HTERT RPE-1 (cell line): ENCODE data around the gene RASAL3.
"Not testable (repeated sequence)": the region's sequence is repeated elsewhere in the genome, so short reads cannot be mapped to it uniquely, and the experiment has no call there.

Experiments
- in situ Hi-C: fragments of 300-500 bp; cut with MboI; formaldehyde crosslinking; loops from 4 replicates; pipeline ENCODE4 v1.14.3; 2020; ENCODE audit warnings: low sequenced_read_pairs

The RASAL3 gene

GRCh38 chr19:15421721-15422260 is 42.6 kb downstream of the RASAL3 start:
- in situ Hi-C loops, result no loop called here

DNA sequence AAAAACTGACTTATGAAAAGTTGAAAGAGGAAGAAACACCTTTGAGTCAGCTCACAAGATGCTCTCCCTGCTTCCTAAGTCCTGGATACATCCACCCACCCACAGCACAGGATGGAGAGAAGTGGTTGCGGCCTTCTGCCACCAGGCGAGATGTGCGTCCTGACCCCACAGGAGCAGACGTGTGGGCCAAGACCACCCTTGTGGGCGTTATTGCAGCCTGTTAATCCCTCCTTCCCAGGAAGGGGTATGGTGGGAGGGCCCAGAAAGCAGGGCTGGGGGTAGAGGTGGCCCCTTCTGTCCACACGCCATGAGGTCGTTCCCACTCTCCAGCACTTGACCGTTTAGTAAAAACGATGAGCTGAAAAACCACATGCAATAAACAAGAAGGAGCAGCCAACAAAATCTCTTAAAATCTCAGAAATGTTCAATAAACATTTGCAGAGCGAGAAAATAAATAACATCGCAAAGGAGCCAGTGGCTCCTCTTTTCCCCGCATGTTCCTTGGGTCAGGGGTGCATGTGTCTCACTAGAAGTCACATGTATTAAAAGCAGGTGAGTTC is 43.1 kb downstream of the RASAL3 start:
- in situ Hi-C loops, result no loop called here

DNA sequence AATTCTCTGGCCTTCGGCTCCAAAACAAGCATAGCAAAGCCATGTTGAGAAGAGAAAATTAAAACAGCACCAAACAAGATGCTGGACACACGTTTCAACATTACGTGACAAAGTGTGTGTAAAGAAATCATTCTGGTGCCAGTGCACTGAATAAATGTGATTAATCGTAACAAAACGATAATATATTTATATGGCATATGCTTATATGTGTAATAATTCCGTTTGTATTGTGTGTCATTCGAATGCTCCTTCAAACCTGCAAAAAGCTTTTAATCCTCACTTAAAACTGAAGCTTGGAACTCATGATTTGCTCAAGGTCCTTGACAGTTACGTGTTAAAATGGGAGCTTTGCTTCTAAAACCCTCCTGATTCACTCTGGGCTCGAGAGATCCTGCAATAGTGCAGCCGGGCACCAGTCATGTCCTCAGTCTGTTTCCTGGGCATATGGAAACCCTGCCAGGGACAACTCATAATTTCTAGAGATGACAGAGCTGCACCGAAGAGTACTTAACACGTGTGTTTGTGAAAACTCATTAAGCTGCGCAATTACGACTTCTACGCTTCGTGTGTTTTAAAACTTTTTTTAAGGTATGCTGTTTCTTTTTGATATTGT is 44.8 kb downstream of the RASAL3 start:
- in situ Hi-C loops, result no loop called here

GRCh38 chr19:15418579-15419412 is 45.5 kb downstream of the RASAL3 start, which contains the start of gene AKAP8L:
AKAP8L (minus strand) TSS chr19:15418988; CDS start chr19:15418923, 65 bp downstream.
- in situ Hi-C loops, result no loop called here

DNA sequence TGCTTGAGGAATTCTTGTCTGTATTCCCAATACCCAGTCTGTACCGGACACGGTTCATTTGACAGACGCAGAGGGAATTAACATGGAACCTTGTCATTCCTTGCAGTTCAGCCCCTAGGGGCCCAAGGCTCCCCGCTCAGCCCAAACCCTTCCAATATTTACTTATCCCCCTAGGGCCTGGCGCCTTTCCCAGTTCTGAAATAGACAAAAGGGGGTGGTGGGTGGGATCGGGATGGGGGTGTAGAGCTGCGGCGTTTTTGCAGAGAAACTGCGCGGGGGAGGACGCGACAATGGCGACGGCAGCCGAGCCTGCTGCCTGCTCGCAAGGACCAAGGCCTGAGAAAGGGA is 46.1 kb downstream of the RASAL3 start:
- in situ Hi-C loops, result no loop called here

DNA sequence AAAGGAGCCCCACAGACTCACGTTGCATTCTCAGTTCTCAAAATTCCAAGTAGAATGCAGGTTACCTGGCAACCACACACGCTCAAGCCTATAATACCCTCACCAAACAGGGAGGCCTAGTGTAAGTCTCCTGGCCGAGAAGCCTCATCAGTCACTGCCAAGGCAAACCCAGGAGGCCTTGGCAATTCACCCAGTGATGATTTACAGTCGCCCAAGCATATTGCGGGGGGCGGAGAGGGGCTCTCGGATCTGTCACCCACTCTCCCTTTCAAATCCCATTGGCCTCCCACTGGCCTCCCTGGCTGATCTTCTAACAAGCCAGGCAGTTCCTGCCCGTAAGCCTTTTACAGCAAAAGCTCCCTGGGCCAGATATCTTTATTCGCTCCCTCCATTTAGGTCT is 46.6 kb downstream of the RASAL3 start:
- in situ Hi-C loops, result no loop called here

GRCh38 chr19:15412832-15413231 is 51.5 kb downstream of the RASAL3 start:
- in situ Hi-C loops, result no loop called here

DNA sequence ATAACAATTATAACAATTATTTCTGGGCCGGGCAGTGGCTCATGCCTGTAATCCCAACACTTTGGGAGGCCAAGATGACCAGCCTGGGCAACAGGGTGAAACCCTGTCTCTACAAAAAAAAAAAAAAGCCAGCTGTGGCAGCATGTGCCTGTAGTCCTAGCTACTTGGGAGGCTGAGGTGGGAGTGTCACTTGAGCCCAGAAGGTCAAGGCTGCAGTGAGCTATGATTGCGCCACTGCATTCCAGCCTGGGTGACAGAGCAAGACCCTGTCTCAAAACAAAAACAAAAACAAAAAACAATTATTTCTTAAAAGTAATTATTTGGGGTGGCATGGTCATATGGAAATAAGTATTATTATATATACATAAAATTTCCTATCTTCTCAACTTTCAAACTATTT is 53.0 kb downstream of the RASAL3 start:
- in situ Hi-C loops, result not testable (repeated sequence)

GRCh38 chr19:15404780-15405211 is 59.5 kb downstream of the RASAL3 start:
- in situ Hi-C loops, result no loop called here

- in situ Hi-C loops, result no loop called here
These were observed 60.1 kb downstream of the RASAL3 start for GRCh38 chr19:15404097-15404779.

DNA sequence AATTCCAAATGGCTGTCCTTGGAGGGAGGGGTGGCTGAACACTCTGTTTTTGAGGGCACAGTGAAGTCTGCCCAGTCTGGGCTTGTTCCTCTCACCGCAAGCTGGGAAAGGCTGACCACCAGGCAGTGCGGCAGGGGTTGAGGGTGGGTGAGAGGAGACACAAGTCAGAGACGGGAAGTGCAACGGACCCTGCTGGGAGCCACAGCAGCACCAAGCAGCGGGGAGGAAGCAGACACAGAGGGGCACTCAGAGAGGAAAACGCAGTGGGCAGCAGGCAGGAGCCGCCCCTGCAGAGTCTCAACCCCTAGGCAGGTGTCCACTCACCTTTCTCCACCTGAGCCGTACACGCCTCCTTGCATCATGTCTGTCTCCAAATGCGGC is 61.2 kb downstream of the RASAL3 start:
- in situ Hi-C loops, result no loop called here

DNA sequence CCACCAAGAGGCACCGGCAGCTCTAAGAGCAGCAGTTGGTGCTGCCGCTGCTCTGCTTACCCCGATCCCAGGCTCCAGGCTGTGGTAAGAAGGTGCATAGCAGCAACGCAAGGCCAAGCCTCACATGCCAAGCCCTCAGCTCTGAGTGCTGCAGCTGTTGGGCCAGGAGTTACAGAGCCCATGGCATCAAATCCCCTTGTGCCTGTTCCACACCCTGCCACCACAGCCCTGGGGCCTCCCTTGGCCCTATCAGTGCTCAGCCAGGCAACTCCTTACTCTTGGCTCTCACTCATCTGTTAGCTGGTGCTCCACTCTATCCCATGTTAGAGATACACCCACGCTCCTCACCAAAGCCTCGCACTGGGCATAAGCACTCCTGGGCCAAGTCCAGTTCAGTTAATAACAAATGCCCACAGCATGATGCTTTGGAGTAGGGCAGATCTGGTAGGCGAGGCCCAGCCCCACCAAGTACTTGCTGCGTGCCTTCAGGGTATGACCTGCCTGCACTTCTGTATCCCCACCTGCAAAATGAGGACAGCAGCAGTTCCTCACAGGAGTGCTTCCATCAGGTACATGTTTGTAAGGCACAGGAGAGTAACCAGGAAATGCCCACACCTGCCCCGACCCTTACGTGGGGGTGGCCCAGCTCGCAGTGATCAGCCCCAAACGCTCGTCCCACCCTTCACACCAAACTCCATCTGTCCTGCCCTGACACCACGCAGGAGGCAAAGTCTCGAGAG is 61.8 kb downstream of the RASAL3 start:
- in situ Hi-C loops, result no loop called here
